Liver (tissue), 9 donors: Measurements from ENCODE around the gene ECT2. TPM values are rescaled to one million over a fixed set of nuclear protein-coding genes. Genes with fewer than 3 reads are reported as not detected.

Experiments used
- DNase-seq: peaks from one replicate; pipeline ENCODE4 v3.0.0-alpha.2; 2017; ENCODE audit warnings: low spot score
- H3K27ac ChIP-seq, 2 donors: one replicate each; pipeline ENCODE4 v1.7.0; 2013; ENCODE audit warnings: inconsistent platforms in 2 of 2, low read length in 2 of 2, control low read depth in 1 of 2, low read depth in 1 of 2, mild to moderate bottlenecking in 1 of 2
- H3K27me3 ChIP-seq, 4 donors: one replicate each; pipeline versions ENCODE4 v1.6.1 to v1.7.0; 2013; ENCODE audit warnings: low read length in 3 of 4, inconsistent platforms in 1 of 4, mild to moderate bottlenecking in 1 of 4, moderate library complexity in 1 of 4; ENCODE audit not compliant: control insufficient read depth in 4 of 4, insufficient read depth in 4 of 4
- H3K36me3 ChIP-seq, 4 donors: one replicate each; pipeline versions ENCODE4 v1.6.1 to v1.7.0; 2013; ENCODE audit warnings: low read length in 3 of 4, mild to moderate bottlenecking in 3 of 4, low read depth in 1 of 4, moderate library complexity in 1 of 4; ENCODE audit not compliant: control insufficient read depth in 4 of 4, insufficient read depth in 3 of 4
- H3K4me1 ChIP-seq, 4 donors: one replicate each; pipeline versions ENCODE4 v1.6.1 to v1.7.0; 2013; ENCODE audit warnings: low read length in 3 of 4, mild to moderate bottlenecking in 3 of 4, moderate library complexity in 1 of 4; ENCODE audit not compliant: control insufficient read depth in 4 of 4, insufficient read depth in 4 of 4
- H3K4me3 ChIP-seq, 3 donors: one replicate each; pipeline versions ENCODE4 v1.6.1 to v1.7.0; 2013; ENCODE audit warnings: low read length in 3 of 3, control low read depth in 1 of 3, low read depth in 1 of 3, mild to moderate bottlenecking in 1 of 3
- H3K9ac ChIP-seq, 2 donors: one replicate each; pipeline ENCODE4 v1.7.0; 2013; ENCODE audit warnings: low read length in 2 of 2, mild to moderate bottlenecking in 2 of 2, moderate library complexity in 2 of 2, control low read depth in 1 of 2, low read depth in 1 of 2
- H3K9me3 ChIP-seq, 4 donors: one replicate each; pipeline versions ENCODE4 v1.6.1 to v1.7.0; 2013; ENCODE audit warnings: low read length in 3 of 4; ENCODE audit not compliant: control insufficient read depth in 4 of 4
- ATF3 ChIP-seq: IDR thresholded peaks from 2 replicates; pipeline ENCODE4 v1.6.1; 2016; ENCODE audit warnings: antibody characterized with exemption
- EGR1 ChIP-seq, 2 donors: IDR thresholded peaks; 2 replicates each; pipeline ENCODE4 v1.6.1; 2016 to 2018; ENCODE audit warnings: antibody characterized with exemption in 2 of 2, low read depth in 2 of 2
- FOXA1 ChIP-seq: IDR thresholded peaks from 2 replicates; pipeline ENCODE4 v1.6.1; 2016; ENCODE audit warnings: antibody characterized with exemption
- FOXA2 ChIP-seq: IDR thresholded peaks from 2 replicates; pipeline ENCODE4 v1.6.1; 2016; ENCODE audit warnings: antibody characterized with exemption
- GABPA ChIP-seq, 2 donors: IDR thresholded peaks in 1 of 2; conservative IDR thresholded peaks in 1 of 2; 2 replicates each; pipeline ENCODE4 v1.6.1; 2016; ENCODE audit warnings: antibody characterized with exemption in 2 of 2, mild to moderate bottlenecking in 1 of 2, moderate library complexity in 1 of 2
- HNF4G ChIP-seq: IDR thresholded peaks from 2 replicates; pipeline ENCODE4 v1.6.1; 2016; ENCODE audit warnings: antibody characterized with exemption
- JUND ChIP-seq, 2 donors: IDR thresholded peaks; 2 replicates each; pipeline ENCODE4 v1.6.1; 2016; ENCODE audit warnings: antibody characterized with exemption in 2 of 2
- NR2F2 ChIP-seq: IDR thresholded peaks from 2 replicates; pipeline ENCODE4 v1.6.1; 2016; ENCODE audit warnings: antibody characterized with exemption
- RAD21 ChIP-seq, 2 donors: IDR thresholded peaks; 2 replicates each; pipeline ENCODE4 v1.6.1; 2016; ENCODE audit warnings: antibody characterized with exemption in 2 of 2, mild to moderate bottlenecking in 2 of 2
- REST ChIP-seq: IDR thresholded peaks from 2 replicates; pipeline ENCODE4 v1.6.1; 2016; ENCODE audit warnings: antibody characterized with exemption, mild to moderate bottlenecking
- RXRA ChIP-seq, 2 donors: IDR thresholded peaks; 2 replicates each; pipeline ENCODE4 v1.6.1; 2017 to 2018; ENCODE audit warnings: antibody characterized with exemption in 2 of 2, mild to moderate bottlenecking in 1 of 2
- SP1 ChIP-seq: IDR thresholded peaks from 2 replicates; pipeline ENCODE4 v1.6.1; 2018; ENCODE audit warnings: antibody characterized with exemption, mild to moderate bottlenecking
- TAF1 ChIP-seq: conservative IDR thresholded peaks from 2 replicates; pipeline ENCODE4 v1.6.1; 2016; ENCODE audit warnings: antibody characterized with exemption, mild to moderate bottlenecking
- YY1 ChIP-seq: IDR thresholded peaks from 2 replicates; pipeline ENCODE4 v1.6.1; 2016; ENCODE audit warnings: antibody characterized with exemption, mild to moderate bottlenecking
- ZBTB33 ChIP-seq: IDR thresholded peaks from 2 replicates; pipeline ENCODE4 v1.6.1; 2016; ENCODE audit warnings: antibody characterized with exemption
- WGBS: extraction: QIAGEN DNeasy Blood & Tissue Kit; methylation state at CpG from one replicate; pipeline ENCODE4 v1.1.7; 2013; 5-methylcytosine and 5-hydroxymethylcytosine counted together
- polyA plus RNA-seq, 2 donors: library from polyadenylated mRNA; stranded (reverse) in 1 of 2; unstranded in 1 of 2; fragments of 200-250 nt in 1 of 2; fragments of >200 nt in 1 of 2; fragmentation: Nextera tagmentation in 1 of 2; extraction: Ambion mirVana in 1 of 2; gene quantifications; one replicate each; pipeline versions ENCODE4 v1.2.1 to v1.2.3, GENCODE V29; 2013 to 2015
- total RNA-seq, 2 donors: library from RNA; depleted of rRNA; stranded (reverse); fragments of >200 nt; gene quantifications; one replicate each; pipeline ENCODE4 v1.2.3, GENCODE V29; 2014
- donor health status: healthy.
- donor health status: healthy.
- donor health status: healthy.
- donor health status: healthy.
- donor health status: healthy.

ECT2 gene
- total and polyA plus RNA-seq, 4 donors: 1.5 to 32.4 (median 2.6) TPM

- DNase-seq: no peak
Observed at GRCh38 chr3:172816281-172816680, 65.8 kb downstream of the ECT2 start.

GRCh38 chr3:172816968-172817367, 66.4 kb downstream of the ECT2 start:
- Histone ChIP-seq H3K27ac (no peak overlapping the region), H3K9ac (no peak overlapping the region), H3K4me1 (no peaks in the 10 kb centered on the region), H3K36me3 (no peaks in the 10 kb centered on the region), H3K9me3 (no peaks in the 10 kb centered on the region), H3K27me3 (no peaks in the 10 kb centered on the region), H3K4me3 (no peak overlapping the region)
- 81% methylated on average over 2 of the region's 2 CpGs for WGBS
- no peak for DNase-seq
- TF ChIP-seq YY1: no peak
- no peak for TF ChIP-seq FOXA2
- TF ChIP-seq NR2F2: no peak
- TF ChIP-seq JUND (IDR thresholded peaks at IDR 0.05): no peak
- no peak for TF ChIP-seq HNF4G
- no peak for TF ChIP-seq RAD21 (IDR thresholded peaks at IDR 0.05)
- TF ChIP-seq SP1: no peak
- TF ChIP-seq REST: no peak
- no peak for TF ChIP-seq GABPA (IDR thresholded peaks at IDR 0.05 in 1 of 2, conservative IDR thresholded peaks at IDR 0.05 in 1 of 2)
- no peak for TF ChIP-seq TAF1
- no peak for TF ChIP-seq ATF3
- TF ChIP-seq RXRA (IDR thresholded peaks at IDR 0.05): no peak
- TF ChIP-seq FOXA1: no peak
- no peak for TF ChIP-seq EGR1 (IDR thresholded peaks at IDR 0.05; ENCODE audit: low read depth in 2 of 2)

More at GRCh38 chr3:172816281-172816680, 65.8 kb downstream of the ECT2 start:
- no peaks in the 10 kb centered on the region for H3K4me1 ChIP-seq
- H3K9me3 ChIP-seq: no peaks in the 10 kb centered on the region
- no peak overlapping the region for H3K9ac ChIP-seq
- no peak overlapping the region for H3K27ac ChIP-seq
- no peaks in the 10 kb centered on the region for H3K36me3 ChIP-seq
- H3K4me3 ChIP-seq: no peak overlapping the region
- no peaks in the 10 kb centered on the region for H3K27me3 ChIP-seq
- TF ChIP-seq JUND (IDR thresholded peaks at IDR 0.05) (no peak), EGR1 (IDR thresholded peaks at IDR 0.05; ENCODE audit: low read depth in 2 of 2) (no peak), HNF4G (no peak), REST (no peak), ZBTB33 (no peak)
